ENCODE data around the gene ZNF138. TPM values are rescaled to one million over a fixed set of nuclear protein-coding genes. Genes with fewer than 3 reads are reported as not detected.

The ZNF138 gene
- polyA plus RNA-seq, 1 donor from 2014 or later: 50.4 TPM

DNA sequence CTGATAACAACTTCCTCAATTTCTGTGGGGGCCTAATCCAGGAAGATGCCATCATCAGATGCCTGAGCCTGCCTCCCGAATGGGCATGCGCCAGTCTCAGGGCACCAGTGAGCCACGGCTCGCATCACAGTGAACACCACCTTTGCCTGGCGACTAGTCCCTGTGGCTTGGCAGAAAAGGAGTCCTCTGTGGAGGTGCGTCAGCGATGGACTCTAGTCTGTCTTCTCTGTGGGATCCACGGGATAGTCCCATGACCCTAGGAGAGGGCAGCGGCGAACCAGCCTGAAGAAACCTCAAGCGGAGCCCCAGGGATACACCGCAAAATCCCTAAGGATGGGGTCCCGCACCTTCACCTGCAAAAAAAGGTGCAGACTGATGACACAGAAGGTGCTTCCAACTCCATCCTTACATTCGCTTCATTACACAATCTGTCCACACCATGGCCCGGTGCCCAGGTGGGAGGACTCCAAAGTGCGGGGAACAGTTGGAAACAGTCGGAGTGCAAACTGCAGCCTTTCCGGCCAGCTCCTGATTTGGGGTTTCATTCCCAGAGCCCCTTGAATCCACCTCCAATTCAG lies 73.7 kb downstream of the ZNF138 start:
- H3K9ac ChIP-seq (ENCODE audit: low read length): no peak overlapping the region

DNA sequence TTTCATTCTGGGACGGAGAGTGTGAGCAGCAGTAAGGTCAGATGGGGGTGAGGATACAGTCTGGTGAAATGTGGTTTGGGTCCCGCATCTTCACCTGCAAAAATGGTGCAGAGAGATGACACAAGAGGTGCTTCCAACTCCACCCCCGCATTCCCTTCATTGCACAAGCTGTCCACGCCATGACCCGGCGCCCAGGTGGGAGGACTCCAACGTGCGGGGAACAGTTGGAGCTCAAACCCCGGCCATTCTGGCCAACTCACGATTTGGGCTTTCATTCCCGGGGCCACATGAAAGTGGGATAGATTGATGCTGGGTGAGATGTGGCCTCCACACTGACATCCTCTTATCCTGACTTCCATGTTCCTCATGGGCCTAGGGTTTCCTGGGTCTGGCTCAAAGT lies 74.3 kb downstream of the ZNF138 start:
- Histone ChIP-seq H2AFZ (ENCODE audit: low read depth, low read length) (no peak overlapping the region), H3K79me2 (replicated peaks; ENCODE audit: insufficient read depth, low read length) (no peaks in the 10 kb centered on the region), H3K27ac (ENCODE audit: low read length) (no peak overlapping the region), H3K9me2 (ENCODE audit: insufficient read depth, low read length) (no peaks in the 10 kb centered on the region), H4K20me1 (ENCODE audit: insufficient read depth) (no peaks in the 10 kb centered on the region), H3K4me2 (ENCODE audit: low read length) (no peak overlapping the region), H3F3A (ENCODE audit: insufficient read depth, low read length, poor library complexity, severe bottlenecking) (no peaks in the 10 kb centered on the region), H3K4me3 (ENCODE audit: low read length) (no peak overlapping the region), H3K9ac (ENCODE audit: low read length) (no peak overlapping the region), H3K27me3 (ENCODE audit: insufficient read depth, low read depth, low read length) (no peaks in the 10 kb centered on the region), H3K36me3 (ENCODE audit: insufficient read depth, low read length) (no peaks in the 10 kb centered on the region), H3K9me3 (ENCODE audit: low read length) (peaks cover 13% of the 10 kb centered on the region)
- TF ChIP-seq TAF1 (IDR thresholded peaks at IDR 0.05; ENCODE audit: low read depth) (no peak), MXI1 (conservative IDR thresholded peaks at IDR 0.05; ENCODE audit: poor library complexity, severe bottlenecking) (no peak), SMC3 (conservative IDR thresholded peaks at IDR 0.05; ENCODE audit: poor library complexity) (no peak), EZH2 (IDR thresholded peaks at IDR 0.05; ENCODE audit: borderline replicate concordance, insufficient read depth, low read length, poor library complexity, severe bottlenecking) (no peak), EP300 (conservative IDR thresholded peaks at IDR 0.05; ENCODE audit: poor library complexity, severe bottlenecking) (no peak)
- TF ChIP-seq, protein P1, sequence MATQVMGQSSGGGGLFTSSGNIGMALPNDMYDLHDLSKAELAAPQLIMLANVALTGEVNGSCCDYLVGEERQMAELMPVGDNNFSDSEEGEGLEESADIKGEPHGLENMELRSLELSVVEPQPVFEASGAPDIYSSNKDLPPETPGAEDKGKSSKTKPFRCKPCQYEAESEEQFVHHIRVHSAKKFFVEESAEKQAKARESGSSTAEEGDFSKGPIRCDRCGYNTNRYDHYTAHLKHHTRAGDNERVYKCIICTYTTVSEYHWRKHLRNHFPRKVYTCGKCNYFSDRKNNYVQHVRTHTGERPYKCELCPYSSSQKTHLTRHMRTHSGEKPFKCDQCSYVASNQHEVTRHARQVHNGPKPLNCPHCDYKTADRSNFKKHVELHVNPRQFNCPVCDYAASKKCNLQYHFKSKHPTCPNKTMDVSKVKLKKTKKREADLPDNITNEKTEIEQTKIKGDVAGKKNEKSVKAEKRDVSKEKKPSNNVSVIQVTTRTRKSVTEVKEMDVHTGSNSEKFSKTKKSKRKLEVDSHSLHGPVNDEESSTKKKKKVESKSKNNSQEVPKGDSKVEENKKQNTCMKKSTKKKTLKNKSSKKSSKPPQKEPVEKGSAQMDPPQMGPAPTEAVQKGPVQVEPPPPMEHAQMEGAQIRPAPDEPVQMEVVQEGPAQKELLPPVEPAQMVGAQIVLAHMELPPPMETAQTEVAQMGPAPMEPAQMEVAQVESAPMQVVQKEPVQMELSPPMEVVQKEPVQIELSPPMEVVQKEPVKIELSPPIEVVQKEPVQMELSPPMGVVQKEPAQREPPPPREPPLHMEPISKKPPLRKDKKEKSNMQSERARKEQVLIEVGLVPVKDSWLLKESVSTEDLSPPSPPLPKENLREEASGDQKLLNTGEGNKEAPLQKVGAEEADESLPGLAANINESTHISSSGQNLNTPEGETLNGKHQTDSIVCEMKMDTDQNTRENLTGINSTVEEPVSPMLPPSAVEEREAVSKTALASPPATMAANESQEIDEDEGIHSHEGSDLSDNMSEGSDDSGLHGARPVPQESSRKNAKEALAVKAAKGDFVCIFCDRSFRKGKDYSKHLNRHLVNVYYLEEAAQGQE (IDR thresholded peaks at IDR 0.05; ENCODE audit: borderline replicate concordance): no peak

More for the DNA sequence above, 73.7 kb downstream of the ZNF138 start:
- Histone ChIP-seq H3K4me3 (ENCODE audit: low read length) (no peak overlapping the region), H3F3A (ENCODE audit: insufficient read depth, low read length, poor library complexity, severe bottlenecking) (no peaks in the 10 kb centered on the region), H3K27ac (ENCODE audit: low read length) (no peak overlapping the region), H3K36me3 (ENCODE audit: insufficient read depth, low read length) (no peaks in the 10 kb centered on the region), H3K79me2 (replicated peaks; ENCODE audit: insufficient read depth, low read length) (no peaks in the 10 kb centered on the region), H3K27me3 (ENCODE audit: insufficient read depth, low read depth, low read length) (no peaks in the 10 kb centered on the region), H3K9me3 (ENCODE audit: low read length) (peaks cover 13% of the 10 kb centered on the region), H4K20me1 (ENCODE audit: insufficient read depth) (no peaks in the 10 kb centered on the region), H3K4me2 (ENCODE audit: low read length) (no peak overlapping the region), H2AFZ (ENCODE audit: low read depth, low read length) (no peak overlapping the region), H3K9me2 (ENCODE audit: insufficient read depth, low read length) (no peaks in the 10 kb centered on the region)
- TF ChIP-seq, protein P2, sequence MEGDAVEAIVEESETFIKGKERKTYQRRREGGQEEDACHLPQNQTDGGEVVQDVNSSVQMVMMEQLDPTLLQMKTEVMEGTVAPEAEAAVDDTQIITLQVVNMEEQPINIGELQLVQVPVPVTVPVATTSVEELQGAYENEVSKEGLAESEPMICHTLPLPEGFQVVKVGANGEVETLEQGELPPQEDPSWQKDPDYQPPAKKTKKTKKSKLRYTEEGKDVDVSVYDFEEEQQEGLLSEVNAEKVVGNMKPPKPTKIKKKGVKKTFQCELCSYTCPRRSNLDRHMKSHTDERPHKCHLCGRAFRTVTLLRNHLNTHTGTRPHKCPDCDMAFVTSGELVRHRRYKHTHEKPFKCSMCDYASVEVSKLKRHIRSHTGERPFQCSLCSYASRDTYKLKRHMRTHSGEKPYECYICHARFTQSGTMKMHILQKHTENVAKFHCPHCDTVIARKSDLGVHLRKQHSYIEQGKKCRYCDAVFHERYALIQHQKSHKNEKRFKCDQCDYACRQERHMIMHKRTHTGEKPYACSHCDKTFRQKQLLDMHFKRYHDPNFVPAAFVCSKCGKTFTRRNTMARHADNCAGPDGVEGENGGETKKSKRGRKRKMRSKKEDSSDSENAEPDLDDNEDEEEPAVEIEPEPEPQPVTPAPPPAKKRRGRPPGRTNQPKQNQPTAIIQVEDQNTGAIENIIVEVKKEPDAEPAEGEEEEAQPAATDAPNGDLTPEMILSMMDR (IDR thresholded peaks at IDR 0.05; ENCODE audit: poor library complexity, severe bottlenecking): no peak
- no peak for TF ChIP-seq TAF1 (IDR thresholded peaks at IDR 0.05; ENCODE audit: low read depth)
- TF ChIP-seq POLR2AphosphoS5 (IDR thresholded peaks at IDR 0.05): no peak
- TF ChIP-seq, protein P1 (IDR thresholded peaks at IDR 0.05; ENCODE audit: borderline replicate concordance): no peak
- TF ChIP-seq EP300 (conservative IDR thresholded peaks at IDR 0.05; ENCODE audit: poor library complexity, severe bottlenecking): no peak
- TF ChIP-seq SMC3 (conservative IDR thresholded peaks at IDR 0.05; ENCODE audit: poor library complexity): no peak
- no peak for TF ChIP-seq MXI1 (conservative IDR thresholded peaks at IDR 0.05; ENCODE audit: poor library complexity, severe bottlenecking)
- TF ChIP-seq RAD21 (conservative IDR thresholded peaks at IDR 0.05): no peak
- TF ChIP-seq EZH2 (IDR thresholded peaks at IDR 0.05; ENCODE audit: borderline replicate concordance, insufficient read depth, low read length, poor library complexity, severe bottlenecking): no peak

Data from neural cell (in vitro differentiated cells).